SKM-1 treated with dmso at 0.1 percent for 144 hours (cell line): ENCODE data around the gene WFS1.

ENCODE experiments used
- DNase-seq: peaks from one replicate; lab custom pipeline; 2025; ENCODE audit not compliant: unreplicated experiment; lab: John Stamatoyannopoulos, UW

The WFS1 gene

DNA sequence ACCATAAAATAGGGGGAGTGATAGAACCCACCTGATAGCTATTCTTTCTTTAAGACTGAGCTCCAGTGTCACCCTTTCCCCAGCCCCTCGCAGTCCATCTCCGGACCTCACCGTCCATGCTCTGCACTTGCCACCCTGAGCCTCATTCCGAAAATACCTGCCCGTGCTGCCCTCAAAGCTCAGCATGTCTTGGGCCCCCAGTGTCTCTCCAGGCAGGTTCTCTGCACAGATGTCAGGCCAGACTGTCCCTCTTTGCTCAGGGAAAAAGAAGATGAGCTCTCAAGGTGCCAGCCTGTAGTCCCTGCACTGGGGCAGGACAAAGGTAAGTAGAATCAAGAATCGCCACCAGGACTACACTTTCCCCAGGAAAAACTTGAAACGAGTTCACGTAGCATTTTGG is 9.8 kb upstream of the WFS1 start:
- no peak for DNase-seq

DNA sequence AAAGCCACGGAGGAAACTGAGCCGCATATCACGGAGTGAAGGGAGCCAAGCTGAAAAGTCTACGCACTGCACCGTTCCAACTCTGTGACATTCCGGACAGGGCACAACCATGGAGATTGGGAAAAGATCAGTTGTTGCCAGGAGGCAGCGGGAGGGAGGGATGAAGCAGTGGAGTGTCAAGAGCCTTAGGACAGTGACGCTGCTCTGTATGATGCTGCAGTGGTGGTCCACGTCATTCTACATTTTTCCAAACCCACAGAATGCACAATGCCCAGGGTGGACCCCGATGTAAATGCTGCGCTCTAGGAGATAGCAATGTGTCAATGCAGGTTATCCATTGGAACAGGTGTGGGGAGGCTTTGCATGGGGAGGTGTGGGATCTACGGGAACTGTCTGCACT is 7.5 kb upstream of the WFS1 start:
- DNase-seq = no peak

DNA sequence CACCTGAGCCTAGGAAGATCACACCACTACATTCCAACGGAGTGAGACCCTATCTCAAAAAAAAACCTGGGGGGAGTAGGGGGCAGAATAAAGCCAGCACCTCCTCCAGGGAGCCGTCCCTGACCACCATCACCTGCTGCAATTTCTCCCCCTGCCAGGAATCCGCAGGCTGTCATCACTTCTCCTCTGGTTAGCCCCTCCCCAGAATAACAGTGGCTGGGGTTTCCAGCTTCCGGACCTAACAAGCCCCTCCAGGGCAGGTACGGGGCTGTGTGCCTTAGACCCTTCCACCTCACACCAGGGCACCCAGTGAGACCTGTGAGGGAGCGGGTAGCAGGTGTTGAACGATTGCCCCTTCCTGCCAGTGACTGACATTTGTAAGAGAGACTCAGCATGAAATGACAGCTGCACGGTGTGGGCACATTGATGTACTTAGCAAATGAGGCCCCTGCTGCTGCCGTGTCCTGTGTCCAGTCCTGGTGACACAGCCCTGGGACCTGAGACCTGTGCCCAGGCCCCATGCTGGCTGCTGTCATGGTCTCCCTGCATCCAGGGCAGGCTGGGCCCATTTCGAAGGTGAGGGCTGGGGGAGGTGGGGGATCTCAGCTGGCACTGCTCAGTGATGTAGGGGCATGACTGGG is 6.7 kb upstream of the WFS1 start:
- DNase-seq = no peak

DNA sequence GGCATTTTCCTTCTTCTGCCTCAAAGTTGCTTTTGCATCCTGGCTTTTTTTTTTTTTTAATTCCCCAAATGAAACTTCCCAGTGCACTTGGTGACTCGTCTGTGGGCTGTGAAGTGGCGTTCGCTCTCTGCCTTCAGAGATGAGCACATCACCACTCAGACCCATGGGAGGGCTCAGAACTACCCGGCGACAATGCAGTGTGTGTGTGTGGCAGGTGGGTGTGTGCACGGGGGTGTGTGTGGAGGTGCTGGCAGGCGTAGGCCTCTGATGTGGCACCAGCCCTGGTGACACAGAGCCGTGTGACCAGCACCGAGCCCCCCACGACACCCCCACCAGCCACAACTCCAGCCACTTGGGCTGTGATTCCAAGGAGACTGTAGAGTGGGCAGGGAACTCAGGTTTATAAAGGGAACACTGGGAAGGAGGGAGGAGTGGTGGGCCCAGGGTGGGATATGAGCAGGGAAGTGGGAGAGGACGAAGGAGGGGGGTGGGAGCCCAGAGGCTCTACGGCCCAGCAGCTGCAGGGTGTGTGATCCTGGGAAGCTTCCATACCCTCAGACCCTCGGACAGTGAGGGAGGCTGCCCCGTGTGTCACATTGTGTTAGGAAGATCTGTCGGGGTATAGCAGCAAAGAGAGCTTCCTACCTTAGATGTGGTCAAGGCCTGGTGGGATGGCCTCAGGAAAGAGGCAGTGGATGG is 6.0 kb upstream of the WFS1 start:
- DNase-seq = no peak

DNA sequence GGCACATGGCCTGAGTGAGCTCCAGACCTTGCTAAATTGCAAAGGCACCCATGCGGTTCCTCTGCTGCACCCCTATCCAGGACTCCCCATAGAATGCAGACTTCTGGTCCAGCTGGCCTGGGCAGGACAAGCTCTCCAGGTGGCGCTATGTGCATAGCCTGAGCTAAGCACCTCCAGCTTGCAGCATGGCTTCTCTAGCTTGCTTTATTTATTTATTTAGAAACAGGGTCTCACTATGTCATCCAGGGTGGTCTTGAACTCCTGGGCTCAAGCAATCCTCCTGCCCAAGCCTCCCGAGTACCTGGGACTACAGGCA is 5.5 kb upstream of the WFS1 start:
- no peak for DNase-seq

DNA sequence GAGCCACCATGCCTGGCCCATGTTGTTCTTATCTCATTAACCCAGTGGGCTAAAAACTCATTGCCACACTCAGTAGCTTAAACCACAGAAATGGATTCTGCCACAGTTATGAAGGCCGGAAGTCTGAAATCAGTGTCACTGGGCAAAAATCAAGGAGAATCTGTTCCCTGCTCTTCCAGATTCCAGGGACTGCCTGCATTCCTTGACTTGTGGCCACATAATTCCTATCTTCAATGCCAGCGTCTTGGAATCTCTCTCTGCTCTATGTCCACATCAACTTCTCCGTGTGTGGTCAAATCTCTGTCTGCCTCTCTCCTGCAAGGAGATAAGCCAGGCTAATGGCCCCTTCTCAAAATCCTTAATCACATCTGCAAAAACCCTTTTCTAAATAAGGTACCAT is 4.1 kb upstream of the WFS1 start:
- no peak for DNase-seq

DNA sequence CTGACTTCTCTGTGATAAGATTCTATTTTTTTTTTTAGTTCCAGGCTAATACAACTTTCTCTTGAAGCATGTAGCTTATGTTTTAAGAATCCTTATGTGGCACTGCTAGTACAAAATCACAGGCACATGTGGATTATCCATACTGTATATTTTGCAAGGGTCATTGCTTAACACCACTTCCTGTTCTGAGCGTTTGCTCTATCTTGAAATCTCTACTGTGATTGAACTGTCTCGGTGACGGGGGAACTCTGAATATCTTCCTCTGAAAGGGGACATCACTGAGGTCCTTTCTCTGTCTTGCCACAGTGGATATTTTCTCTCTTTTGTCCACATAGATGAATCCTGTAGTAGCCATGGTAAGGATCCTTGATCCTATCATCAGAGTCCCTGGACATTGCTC is 2.1 kb upstream of the WFS1 start:
- DNase-seq = peak; percentile 42

DNA sequence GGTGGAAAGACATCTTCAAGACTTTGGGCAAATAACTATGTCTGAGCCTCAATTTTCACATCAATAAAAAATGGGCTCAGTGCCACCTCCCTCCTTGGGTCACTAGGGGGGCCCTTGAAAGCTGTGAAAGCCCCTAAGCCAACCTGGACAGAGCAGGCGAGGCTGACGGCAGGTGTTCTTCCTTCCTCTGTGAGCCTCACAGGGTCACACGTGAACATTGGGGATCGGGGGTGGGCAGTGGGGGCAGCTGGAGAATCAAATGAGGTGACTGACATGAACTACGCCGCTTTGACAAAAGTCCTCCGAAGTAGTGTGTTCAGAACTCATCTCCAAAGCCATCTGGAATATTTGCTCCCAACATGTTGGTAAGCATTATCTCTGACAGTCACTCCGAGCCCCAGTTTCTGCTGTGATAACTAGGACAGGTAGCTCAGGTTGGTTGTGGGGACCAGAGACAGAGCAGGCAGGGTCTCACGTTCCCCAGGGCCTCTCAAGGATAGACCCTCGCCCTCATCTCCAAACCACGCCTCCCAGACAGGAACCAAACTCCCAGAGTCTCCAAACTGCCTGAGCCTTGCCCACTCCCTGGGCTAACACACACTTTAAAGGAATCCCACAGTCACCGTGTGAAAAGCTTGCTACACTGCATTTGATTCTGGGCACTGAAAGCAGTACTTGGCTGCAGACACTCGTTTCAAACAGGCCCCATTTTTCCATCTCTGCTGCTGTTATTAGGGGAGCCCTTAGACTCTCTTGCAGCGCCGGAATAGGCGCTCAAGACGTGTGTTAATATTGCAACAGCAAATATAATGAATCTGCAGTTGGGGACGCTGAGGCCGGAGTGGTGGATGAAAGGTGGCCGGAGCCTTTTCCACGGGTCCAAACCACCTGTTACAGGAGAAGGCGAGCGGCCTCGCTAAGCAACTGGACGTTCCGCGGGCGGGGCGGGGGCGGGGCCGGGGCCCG is 717 bp upstream of the WFS1 start:
- DNase-seq = no peak

DNA sequence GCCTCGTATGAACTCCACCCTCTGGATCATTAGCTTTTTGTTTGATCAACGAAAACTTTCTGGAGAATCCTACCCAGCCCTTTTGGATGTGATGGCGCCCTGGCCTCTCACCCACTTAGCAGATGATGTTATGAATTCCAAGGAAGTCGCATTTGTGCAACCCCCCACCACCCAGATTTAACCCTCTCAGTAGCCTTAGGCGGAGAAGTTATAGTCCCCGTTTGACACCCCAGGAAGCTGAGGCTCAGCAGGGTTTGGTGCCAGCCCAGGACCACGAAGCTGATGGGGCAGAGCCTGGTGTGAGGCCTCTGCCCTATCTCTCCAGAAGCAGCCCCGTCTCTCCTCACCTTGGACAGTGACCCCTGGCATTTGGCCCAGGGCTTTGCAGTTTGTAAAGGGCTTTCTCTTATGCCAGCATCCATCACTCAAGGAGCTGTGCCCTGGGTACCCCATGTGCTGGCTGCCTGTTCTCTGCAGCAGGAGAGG is 1.0 kb downstream of the WFS1 start:
- DNase-seq = no peak

DNA sequence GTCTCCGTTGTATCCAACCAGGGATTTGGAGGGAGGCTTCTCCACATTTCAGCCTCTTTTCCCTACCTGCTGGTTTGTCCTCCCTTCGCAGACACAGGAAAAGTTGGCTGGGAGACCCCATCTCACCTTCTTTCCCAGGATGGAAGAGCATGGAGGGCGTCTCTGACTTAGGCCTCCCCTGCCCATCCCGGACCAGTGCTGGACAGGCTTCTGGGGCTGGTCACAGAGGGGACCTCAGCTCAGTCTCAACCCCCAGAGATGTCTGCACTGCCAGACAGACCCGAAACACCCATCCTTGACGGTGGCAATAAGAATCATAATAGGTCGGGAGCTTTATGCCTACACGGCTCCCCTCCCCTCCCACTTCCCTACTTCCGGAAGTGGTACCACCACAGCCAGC is 1.6 kb downstream of the WFS1 start:
- no peak for DNase-seq

DNA sequence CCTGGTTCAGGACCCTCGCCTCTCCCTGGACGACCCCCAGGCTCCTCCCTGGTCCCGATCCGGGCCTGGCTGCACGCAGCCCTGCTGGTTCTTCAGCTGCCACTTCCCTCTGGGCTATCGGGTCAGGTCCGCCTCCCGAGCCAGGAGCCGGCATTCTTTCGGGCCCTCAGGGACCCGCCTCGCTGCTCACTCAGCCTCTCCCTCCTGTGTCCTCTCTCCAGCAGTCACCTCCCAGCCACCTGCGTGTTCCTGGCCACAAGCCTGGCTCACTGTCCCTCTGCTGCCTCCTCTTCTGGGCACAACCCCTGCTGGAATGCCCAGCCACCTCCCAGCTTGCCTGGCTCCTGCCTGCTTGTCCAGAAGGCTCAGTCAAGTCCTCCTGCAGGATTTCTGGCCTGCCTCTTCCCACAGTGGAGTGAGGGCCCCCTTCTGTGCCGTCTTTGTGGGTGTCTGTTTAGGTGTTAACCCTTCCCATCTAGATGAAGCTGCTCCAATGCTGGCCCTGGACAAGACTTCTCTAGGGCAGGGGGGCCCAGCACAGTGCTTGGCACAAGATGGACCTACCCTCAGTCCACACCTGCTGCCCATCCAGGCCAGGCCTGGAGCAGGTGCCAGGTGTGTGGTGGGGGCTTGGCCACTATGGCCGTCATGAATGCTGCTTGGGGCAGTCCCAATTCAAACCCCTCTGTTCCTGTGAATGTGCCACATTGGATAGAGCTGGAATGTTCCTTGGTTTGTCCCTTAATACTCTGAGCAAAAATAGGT is 2.2 kb downstream of the WFS1 start:
- DNase-seq = no peak

DNA sequence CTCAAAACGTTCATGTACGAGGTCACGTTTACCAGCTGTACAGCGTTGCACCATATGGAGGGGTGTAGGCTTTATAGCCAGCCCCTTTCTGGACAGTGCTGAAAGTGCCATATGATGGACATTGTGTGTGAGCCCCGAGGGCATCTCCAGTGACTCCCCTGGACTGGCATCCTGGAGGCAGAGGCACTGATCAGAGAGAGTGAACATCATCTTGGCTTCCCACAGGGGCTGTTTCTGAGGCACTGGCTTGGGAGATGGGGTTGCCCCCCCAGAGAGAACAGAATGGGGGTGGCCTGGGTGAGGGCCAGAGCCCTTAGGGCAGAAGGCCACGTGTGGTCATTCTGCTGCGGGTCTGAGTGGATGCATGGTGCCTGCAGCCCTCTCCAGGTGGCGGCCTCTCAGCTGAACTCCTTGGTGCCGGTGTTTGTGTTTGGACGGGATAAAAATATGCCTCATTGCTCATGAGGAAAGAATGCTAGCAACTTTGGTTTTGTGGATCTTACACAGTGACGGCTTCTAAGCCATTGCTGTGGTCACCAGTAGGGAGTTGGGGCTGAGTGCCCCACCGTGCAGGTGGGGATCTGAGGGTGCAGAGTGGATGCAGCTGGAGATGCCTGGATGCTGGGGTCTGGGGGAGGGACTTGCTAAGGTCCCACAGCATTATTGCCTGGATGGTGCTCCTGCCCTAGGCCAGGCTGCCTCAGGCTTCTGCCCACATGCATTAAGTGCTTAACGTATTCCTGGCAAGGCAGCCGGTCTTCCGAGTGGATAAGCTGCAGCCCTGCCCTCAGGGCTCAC is 3.4 kb downstream of the WFS1 start:
- no peak for DNase-seq

DNA sequence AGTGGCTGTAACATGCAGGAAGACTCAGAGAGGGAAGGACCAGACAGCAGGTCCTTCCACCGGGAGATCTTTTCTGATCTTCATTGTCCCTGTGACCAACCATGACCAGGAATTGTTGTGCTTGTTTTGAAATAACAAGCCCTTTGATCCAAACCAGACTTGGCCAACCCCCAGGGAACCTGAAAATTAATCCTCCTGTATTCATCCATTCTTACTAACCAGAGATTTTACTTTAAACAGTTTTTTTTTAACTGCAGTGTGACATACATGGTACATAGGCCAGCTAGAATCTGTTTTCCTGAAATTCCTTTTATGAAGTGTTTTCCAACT is 4.0 kb downstream of the WFS1 start:
- DNase-seq = no peak

DNA sequence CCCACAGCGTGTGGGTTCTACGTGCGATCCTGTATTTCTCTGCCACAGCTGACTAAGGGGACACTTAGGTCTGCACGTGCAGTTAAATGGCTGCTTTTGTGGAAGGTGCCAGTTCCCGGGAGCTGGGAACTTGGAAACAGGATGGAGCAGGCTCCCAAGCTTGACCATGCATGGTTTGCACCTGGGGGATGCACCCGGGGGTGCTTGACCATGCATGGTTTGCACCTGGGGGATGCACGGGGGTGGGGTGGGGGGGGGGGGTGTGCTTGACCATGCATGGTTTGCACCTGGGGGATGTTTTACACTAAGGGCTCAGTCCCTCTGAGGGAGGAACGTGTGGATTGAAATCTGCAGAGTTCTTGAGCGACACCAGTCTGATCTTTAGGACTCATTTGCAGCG is 5.7 kb downstream of the WFS1 start:
- DNase-seq = no peak

DNA sequence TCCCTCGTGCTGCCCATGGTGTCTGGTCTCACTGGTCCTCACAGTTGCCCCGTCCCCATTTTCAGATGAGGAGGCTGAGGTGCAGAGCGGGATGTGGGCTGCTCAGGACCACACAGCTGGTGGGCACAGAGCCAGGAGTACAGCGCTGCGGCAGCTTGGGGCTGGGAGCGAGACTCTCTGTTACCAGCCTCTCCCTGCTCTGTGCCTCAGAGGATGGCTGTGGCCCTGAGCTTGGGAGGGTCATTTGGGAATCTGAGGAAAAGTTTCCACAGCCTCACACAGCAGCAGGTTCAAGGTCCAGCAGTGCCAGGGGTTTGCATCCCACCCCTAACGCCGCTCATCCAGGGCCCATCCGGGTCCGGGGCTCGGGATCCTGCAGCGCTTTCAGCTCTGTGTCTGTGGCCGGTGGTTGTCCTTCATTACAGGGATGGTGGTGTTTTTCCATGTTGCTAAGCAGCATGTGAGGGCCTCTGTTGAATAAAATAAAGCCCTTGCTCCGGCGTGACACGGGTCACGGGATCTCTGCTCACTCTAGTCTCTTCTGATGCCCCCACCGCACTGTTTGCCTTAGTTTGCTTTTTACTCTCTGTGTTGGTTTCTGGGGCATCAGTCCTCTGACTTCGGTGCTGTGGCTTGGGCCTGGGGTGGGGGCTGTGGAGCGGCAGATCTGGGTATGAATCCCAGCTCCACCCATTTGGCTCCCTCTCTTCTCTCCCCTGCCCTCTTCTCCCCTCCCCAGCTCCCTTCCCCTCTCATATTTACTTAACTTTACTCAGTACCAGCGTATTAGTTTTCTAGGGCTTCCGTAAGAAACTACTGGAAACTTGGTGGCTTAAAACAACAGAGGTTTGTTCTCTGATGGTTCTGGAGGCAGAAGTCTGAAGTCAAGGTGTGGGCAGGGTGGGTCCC is 6.5 kb downstream of the WFS1 start:
- no peak for DNase-seq

DNA sequence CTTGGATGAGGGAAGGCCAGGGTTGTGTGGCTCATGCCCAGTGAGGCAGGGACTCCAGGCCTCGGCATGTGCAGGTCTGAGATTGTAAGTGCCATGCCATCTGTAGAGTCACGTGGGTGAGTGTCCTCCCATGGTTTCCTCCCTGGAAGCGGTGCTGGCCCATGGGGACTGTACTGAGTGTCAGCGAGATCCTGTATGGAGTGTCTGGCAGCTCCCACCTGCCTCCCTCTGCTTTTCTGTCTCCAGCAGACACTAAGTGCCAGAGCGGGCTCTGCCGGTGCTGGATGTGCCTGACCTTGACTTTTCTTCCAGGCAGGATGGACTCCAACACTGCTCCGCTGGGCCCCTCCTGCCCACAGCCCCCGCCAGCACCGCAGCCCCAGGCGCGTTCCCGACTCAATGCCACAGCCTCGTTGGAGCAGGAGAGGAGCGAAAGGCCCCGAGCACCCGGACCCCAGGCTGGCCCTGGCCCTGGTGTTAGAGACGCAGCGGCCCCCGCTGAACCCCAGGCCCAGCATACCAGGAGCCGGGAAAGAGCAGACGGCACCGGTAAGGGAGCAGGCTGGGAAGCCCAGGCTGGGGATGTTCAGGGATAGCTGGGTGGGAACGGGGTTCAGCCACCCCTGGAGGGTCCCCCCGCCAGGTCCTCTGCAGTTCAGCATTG is 7.6 kb downstream of the WFS1 start:
- DNase-seq = no peak

DNA sequence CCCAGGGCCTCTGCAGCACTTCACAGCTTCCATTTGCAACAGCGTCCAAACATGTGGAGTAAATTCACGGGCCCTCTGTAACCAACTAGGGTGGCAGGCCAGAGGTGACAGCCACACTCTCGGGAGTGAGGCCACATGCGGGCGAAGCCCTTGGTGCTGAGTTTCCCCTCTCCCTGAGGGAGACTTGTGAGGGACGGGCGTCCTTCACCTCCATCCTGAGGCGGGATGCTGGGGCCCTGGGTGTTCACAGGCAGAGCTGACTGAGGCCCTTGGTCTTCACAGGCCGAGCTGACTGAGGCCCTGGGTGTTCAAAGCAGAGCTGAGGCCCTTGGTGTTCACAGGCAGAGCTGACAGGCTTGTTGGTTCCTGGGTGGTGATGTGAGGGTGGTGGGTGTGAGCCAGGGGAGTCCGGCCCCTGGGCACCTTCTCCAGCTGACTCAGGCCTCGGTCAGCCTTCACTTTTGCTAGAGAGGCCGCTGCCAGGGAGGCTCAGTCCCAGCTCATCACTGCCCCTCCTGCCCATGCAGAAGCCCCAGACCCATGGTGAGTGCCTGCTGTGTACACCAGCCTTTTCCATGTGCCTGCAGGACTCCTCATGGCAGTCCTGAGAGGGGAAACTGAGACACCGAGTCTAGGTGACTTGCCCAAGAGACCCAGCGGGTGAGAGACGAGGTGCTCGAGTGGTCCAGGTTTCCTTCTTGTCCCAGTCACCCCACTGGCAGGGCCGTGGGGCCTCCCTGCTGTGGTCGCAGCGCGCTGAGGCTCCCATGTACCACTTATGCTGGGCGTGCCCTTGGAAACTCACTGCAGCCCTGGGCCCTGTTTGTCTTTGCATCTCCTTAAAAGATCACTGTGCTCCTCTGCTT is 8.5 kb downstream of the WFS1 start:
- DNase-seq = no peak

DNA sequence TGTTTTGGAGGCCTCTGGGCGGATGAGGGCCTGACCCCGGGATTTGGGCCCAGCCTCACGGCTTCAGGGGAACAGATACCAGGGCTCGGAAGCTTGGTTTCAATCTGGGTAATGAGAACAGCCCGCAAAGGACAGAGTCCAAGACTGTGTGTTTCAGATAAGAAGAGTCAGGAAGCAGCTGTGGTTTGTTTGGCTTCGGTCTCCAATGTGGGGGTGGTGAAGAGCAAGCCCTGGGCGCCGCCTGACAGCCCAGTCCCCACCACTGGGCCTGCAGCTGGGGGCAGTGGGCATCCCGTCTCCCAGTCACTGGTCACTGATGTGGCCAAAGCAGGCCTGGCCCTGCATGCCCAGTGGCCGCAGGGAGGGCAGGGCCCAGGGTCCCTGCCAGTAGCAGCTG is 9.1 kb downstream of the WFS1 start:
- DNase-seq = no peak
